Fibroblast of mammary gland (primary cell): Measurements from ENCODE around the gene DNAJC12.

Experiments
- DNase-seq: peaks from one replicate; pipeline ENCODE4 v3.0.0-alpha.2; 2010; ENCODE audit warnings: low read depth
- H3K4me3 ChIP-seq: 2 replicates; pipeline ENCODE4 v1.5.1; 2011; ENCODE audit warnings: low read depth, mild to moderate bottlenecking, low read length, moderate library complexity; ENCODE audit not compliant: control insufficient read depth
- TF ChIP-seq, protein P1 (sequence below): conservative IDR thresholded peaks from 2 replicates; pipeline ENCODE4 v1.5.1; 2011; ENCODE audit warnings: low read depth, low read length, inconsistent platforms; ENCODE audit not compliant: control insufficient read depth, insufficient read depth

DNAJC12 gene

DNA sequence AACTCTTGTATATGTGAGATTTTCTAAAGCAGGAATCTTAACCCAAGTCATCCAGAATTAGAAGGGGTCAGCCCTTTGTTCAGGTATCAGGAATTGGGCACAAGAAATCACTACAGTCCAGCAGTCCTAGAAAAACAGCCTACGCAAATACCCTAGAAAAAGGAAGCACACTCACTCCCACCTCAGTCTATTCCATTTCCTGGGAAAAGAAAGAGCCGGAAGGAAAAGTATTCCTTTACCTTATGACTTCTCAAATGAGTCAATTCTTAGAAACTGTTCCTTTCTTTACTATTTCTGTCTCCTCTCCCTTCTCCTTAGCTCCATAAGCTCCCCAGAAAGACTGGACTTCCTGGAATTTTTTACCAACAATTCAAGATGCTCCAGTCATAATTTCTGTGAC is 62.7 kb downstream of the DNAJC12 start:
- no peak for DNase-seq
- H3K4me3 ChIP-seq, result no peak overlapping the region
- TF ChIP-seq, protein P1, sequence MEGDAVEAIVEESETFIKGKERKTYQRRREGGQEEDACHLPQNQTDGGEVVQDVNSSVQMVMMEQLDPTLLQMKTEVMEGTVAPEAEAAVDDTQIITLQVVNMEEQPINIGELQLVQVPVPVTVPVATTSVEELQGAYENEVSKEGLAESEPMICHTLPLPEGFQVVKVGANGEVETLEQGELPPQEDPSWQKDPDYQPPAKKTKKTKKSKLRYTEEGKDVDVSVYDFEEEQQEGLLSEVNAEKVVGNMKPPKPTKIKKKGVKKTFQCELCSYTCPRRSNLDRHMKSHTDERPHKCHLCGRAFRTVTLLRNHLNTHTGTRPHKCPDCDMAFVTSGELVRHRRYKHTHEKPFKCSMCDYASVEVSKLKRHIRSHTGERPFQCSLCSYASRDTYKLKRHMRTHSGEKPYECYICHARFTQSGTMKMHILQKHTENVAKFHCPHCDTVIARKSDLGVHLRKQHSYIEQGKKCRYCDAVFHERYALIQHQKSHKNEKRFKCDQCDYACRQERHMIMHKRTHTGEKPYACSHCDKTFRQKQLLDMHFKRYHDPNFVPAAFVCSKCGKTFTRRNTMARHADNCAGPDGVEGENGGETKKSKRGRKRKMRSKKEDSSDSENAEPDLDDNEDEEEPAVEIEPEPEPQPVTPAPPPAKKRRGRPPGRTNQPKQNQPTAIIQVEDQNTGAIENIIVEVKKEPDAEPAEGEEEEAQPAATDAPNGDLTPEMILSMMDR, result no peak

DNA sequence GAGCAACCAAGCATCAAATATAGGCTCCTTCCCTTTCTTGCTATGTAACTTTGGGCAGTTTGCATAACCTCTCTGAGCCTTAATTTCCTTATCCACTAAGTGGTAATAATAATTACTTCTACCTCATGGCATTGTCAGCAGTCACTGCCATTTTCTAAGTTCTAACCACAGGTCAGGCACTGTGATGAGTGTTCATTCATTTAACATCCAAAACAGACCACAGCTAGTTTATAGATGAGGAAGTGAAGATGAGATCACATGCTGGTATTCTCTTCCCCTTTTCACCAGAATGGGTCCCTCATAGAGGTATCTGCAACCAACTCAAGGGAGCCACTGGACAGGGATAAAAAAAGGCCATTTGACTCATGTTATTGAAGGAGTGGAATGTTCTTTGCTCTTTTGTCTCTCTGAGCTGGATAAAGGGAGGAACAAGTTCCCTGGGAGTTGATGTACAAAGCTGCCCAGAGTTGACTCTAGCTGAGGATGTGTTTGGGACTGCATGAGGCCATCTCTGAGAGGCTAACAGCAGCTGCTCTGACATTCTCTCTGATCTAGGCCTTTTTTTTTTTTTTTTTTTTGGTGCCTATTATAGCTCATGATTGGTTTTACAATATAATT is 65.0 kb downstream of the DNAJC12 start:
- TF ChIP-seq, protein P1, result no peak
- peak; percentile 17 for DNase-seq

DNA sequence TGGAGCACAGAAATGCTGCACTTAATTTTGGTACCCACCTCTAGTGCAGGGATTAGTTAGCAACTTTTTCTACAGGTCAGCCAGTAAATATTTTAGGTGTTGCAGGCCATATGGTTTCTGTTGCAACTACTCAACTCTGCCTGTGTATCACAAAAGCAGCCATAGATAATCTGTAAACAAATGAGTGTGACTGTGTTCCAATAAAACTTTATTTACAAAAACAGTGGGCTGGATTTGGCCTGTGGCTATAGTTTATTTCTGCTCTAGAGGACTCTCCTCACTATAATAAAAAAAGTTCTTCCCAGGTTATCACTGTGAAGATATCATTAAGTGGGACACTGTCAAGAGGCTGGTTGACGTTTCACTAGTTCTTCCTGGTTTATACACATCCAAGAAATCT is 65.8 kb downstream of the DNAJC12 start:
- no peak overlapping the region for H3K4me3 ChIP-seq
- TF ChIP-seq, protein P1, result no peak
- DNase-seq, result no peak

More for the DNA sequence above, 65.0 kb downstream of the DNAJC12 start:
- H3K4me3 ChIP-seq, result no peak overlapping the region

DNA sequence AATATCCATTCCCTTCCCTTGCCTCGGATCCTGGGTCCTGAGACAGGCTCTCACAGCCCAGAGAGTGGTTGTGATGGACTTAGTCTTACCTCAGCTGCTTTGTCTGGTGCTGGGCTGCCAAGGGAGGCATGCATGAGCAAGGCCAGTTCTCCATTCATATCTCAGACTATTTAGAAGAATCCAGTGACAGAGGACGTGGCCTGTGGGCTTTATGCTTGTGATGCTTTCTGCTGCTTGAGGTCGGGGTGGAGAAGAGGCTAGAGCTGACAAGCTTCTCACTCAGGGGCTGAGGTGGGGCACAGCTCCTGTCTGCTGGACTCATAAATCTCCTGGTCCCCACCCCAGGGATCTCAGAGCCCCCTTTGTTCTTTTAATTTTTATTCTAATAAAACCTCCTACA is 66.8 kb downstream of the DNAJC12 start:
- TF ChIP-seq, protein P1, result no peak
- no peak overlapping the region for H3K4me3 ChIP-seq
- DNase-seq, result no peak

DNA sequence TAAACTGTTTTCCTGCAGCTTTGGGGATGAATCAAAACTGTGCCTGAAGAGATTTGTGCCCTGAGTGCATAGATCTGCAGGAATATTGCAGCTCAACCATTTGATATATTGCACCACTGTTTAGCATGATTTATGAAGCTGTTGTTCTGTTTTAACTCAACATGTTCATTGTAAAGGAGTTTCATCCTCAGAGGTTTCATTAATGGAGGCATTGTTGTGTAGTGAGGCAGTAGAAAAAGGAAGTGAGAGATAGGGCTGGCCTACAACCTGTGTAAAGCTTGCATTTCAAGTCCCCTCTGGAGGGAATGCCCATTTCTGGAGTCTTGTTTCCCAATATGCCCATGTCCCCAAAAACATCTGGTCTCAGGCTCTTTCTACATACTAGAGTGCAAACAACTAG is 67.5 kb downstream of the DNAJC12 start:
- no peak for DNase-seq

DNA sequence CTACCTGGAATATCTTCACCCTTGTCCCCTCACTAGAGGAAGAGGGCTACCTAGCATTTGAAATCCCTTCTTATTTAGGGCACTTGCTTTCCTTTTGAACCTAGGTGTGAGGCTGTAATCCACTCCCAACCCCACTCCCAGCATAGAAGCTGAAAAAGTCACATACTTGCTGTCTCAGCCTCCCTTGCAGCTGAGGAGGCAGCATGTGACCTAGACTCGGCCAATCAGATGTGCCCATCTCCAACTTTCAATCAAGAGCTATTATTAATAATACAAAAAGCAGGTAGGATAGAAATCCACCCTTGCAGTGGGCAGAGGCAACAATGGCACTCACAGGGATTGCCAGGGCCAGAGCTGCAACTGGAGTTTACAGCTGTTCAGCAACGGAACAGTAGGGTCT is 70.7 kb downstream of the DNAJC12 start:
- TF ChIP-seq, protein P1, result no peak
- DNase-seq, result no peak
- H3K4me3 ChIP-seq, result no peak overlapping the region

More for the DNA sequence above, 67.5 kb downstream of the DNAJC12 start:
- TF ChIP-seq, protein P1, result no peak
- no peak overlapping the region for H3K4me3 ChIP-seq

DNA sequence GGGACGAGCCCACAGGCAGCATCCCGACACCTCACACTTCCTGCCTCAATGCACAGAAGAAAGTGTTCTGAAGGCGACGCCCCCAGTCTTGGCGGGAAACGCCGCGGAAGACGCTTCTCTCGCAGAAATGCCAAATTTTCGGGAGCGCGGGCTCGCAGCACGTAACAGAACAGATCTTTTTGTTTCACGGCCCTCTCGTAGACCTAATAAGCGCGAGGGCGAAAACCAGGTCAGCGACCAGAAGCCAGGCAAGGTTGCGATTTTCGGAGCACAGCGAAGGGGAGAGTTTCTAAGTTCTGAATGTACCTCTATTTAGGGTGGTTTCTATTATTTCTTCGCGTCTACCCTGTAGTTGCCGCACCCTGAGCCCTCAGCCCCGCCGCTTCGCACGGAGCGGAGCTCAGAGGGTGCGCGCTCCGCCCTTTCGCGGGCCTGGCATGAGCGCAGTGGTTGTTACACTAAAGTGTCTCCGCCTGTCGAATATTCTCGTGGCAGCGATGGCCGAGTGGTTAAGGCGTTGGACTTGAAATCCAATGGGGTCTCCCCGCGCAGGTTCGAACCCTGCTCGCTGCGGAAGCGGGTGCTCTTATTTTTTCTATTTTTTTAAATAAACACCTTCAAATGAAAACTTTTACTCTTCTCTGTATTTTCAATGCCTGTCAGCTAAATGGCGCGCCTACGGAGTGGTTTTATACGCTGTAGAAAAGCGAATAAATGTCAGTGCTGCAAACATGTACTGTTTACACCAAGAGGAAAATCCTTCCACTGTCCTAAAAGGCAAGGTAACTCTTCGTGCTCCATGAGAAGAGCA is 73.8 kb downstream of the DNAJC12 start:
- peak overlapping the region; percentile 88 for H3K4me3 ChIP-seq
- DNase-seq, result peak; percentile 88
- TF ChIP-seq, protein P1, result no peak
